RWPE2 (cell line): Measurements from ENCODE around the gene KCNG3.

Experiments used
- ATAC-seq: fragments of 200-7000 bp; cut with Tn5 transposase; 3 replicates; pipeline ENCODE4 v1.9.1; 2021; ENCODE audit warnings: low read depth
- DNase-seq: peaks from one replicate; pipeline ENCODE4 v3.0.0-alpha.2; 2020; ENCODE audit warnings: low spot score
- H3K27ac ChIP-seq: fragments of 450-650 bp; 2 replicates; pipeline ENCODE4 v1.5.1; 2017; ENCODE audit warnings: mild to moderate bottlenecking; ENCODE audit not compliant: poor library complexity, severe bottlenecking
- H3K27me3 ChIP-seq: fragments of 250-450 bp; sonication (Bioruptor Pico); 2 replicates; pipeline ENCODE4 v1.5.1; 2021; ENCODE audit warnings: mild to moderate bottlenecking, moderate library complexity; ENCODE audit not compliant: insufficient read depth, poor library complexity, severe bottlenecking
- H3K36me3 ChIP-seq: fragments of 250-450 bp; sonication (Bioruptor Pico); 2 replicates; pipeline ENCODE4 v1.5.1; 2020; ENCODE audit warnings: low read depth, mild to moderate bottlenecking, moderate library complexity
- H3K4me1 ChIP-seq: fragments of 250-450 bp; sonication (Bioruptor Pico); 2 replicates; pipeline ENCODE4 v1.5.1; 2021; ENCODE audit warnings: mild to moderate bottlenecking, moderate library complexity; ENCODE audit not compliant: insufficient read depth, poor library complexity, severe bottlenecking
- H3K4me3 ChIP-seq: fragments of 250-450 bp; sonication (Bioruptor Pico); 2 replicates; pipeline ENCODE4 v1.5.1; 2021; ENCODE audit warnings: mild to moderate bottlenecking, moderate library complexity; ENCODE audit not compliant: severe bottlenecking
- H3K9me3 ChIP-seq: fragments of 250-450 bp; sonication (Bioruptor Pico); 2 replicates; pipeline ENCODE4 v1.5.1; 2021; ENCODE audit warnings: mild to moderate bottlenecking, moderate library complexity; ENCODE audit not compliant: severe bottlenecking
- TF ChIP-seq, protein P1 (sequence below): fragments of 450-650 bp; IDR thresholded peaks from one replicate; pipeline ENCODE4 v1.5.1; 2017; ENCODE audit warnings: mild to moderate bottlenecking, moderate library complexity; ENCODE audit not compliant: poor library complexity, severe bottlenecking

The KCNG3 gene

DNA sequence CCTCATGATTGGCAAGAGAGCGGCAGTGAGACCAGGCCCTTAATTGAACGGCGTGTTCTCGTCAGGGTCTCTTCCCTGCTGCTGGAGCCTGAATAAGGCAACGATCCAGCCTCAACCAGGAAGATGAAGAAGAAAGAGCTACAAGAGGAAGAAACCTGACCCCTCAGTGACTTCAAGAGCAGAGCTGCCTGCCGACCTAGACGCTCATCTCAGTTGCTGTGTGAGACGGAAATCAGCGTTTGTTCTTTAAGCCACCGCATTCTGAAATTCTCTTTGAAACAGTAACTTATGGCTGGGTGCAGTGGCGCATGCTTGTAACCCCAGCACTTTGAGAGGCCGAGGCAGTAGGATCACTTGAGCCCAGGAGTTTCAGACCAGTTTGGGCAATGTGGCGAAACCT lies 29.6 kb upstream of the KCNG3 start:
- no peaks in the 10 kb centered on the region for H3K36me3 ChIP-seq
- DNase-seq = no peak
- H3K27ac ChIP-seq = no peak overlapping the region
- no peaks in the 10 kb centered on the region for H3K9me3 ChIP-seq
- H3K4me1 ChIP-seq = no peaks in the 10 kb centered on the region
- H3K4me3 ChIP-seq = no peak overlapping the region
- ATAC-seq = no peak
- no peaks in the 10 kb centered on the region for H3K27me3 ChIP-seq
- TF ChIP-seq, protein P1, sequence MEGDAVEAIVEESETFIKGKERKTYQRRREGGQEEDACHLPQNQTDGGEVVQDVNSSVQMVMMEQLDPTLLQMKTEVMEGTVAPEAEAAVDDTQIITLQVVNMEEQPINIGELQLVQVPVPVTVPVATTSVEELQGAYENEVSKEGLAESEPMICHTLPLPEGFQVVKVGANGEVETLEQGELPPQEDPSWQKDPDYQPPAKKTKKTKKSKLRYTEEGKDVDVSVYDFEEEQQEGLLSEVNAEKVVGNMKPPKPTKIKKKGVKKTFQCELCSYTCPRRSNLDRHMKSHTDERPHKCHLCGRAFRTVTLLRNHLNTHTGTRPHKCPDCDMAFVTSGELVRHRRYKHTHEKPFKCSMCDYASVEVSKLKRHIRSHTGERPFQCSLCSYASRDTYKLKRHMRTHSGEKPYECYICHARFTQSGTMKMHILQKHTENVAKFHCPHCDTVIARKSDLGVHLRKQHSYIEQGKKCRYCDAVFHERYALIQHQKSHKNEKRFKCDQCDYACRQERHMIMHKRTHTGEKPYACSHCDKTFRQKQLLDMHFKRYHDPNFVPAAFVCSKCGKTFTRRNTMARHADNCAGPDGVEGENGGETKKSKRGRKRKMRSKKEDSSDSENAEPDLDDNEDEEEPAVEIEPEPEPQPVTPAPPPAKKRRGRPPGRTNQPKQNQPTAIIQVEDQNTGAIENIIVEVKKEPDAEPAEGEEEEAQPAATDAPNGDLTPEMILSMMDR = no peak

DNA sequence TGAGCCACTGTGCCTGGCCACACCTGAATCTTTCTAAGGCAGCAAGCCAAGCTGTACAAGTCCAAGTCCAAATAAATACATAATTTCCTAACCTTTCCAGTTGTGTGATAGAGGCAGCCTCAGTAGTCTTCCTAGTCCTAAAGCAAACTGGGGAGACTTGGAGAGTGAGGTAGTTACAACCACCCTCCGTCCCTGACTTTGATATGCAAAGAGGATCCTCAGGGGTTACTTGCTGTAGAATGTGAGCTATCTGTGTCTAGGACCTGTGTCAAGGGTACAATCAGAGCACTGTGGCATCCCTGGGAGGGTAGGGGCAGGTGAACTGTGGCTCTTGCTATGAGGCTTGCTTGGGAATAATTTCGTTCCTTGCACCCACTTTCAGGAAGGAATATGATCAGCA lies 28.3 kb upstream of the KCNG3 start:
- Histone ChIP-seq H3K4me1 (no peaks in the 10 kb centered on the region), H3K9me3 (no peaks in the 10 kb centered on the region), H3K27ac (no peak overlapping the region), H3K27me3 (no peaks in the 10 kb centered on the region), H3K4me3 (no peak overlapping the region), H3K36me3 (no peaks in the 10 kb centered on the region)
- ATAC-seq = no peak
- DNase-seq = no peak
- TF ChIP-seq, protein P1 = no peak

DNA sequence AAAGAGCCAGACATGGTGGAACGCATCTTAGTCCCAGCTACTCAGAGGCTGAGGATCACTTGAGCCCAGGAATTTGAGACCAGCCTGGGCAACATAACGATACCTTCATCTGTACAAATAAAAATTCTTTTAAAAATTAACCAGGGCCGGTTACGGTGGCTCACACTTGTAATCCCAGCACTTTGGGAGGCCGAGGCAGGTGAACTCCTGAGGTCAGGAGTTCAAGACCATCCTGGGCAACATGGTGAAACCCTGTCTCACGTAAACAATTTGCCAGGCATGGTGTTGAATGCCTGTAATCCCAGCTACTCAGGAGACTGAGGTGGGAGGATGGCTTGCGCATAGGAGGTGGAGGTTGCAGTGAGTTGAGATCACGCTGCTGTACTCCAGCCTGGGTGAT lies 25.8 kb upstream of the KCNG3 start:
- H3K4me1 ChIP-seq = no peaks in the 10 kb centered on the region
- H3K4me3 ChIP-seq = no peak overlapping the region
- ATAC-seq (no peak), DNase-seq (no peak)
- H3K27me3 ChIP-seq = no peaks in the 10 kb centered on the region
- no peaks in the 10 kb centered on the region for H3K36me3 ChIP-seq
- TF ChIP-seq, protein P1 = no peak
- H3K9me3 ChIP-seq = no peaks in the 10 kb centered on the region
- no peak overlapping the region for H3K27ac ChIP-seq

DNA sequence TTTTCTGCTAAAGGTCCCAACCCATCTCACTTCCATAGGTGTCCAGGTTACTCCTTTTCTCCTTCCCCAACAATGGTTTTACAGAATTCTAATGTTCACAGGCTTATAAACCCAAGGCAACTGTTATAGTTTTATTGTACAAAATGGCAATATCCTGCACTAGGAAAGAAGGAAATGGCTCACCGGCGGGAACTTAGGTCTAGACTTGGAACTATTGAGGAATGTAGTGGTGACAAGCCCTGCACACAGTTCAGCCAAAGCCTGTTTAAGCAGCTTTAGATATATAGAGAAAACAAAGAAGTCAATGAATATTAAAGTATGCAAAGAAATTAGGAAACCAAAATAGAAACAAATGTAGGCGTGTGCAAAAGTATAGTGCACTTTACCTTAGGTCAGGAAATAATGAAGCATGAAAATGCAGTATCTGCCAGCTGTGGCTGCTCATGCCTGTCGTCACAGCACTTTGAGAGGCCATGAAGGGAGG lies 22.7 kb upstream of the KCNG3 start:
- DNase-seq (no peak), ATAC-seq (no peak)
- Histone ChIP-seq H3K9me3 (no peaks in the 10 kb centered on the region), H3K36me3 (no peaks in the 10 kb centered on the region), H3K4me3 (no peak overlapping the region), H3K27me3 (no peaks in the 10 kb centered on the region), H3K27ac (no peak overlapping the region), H3K4me1 (no peaks in the 10 kb centered on the region)
- TF ChIP-seq, protein P1 = no peak

DNA sequence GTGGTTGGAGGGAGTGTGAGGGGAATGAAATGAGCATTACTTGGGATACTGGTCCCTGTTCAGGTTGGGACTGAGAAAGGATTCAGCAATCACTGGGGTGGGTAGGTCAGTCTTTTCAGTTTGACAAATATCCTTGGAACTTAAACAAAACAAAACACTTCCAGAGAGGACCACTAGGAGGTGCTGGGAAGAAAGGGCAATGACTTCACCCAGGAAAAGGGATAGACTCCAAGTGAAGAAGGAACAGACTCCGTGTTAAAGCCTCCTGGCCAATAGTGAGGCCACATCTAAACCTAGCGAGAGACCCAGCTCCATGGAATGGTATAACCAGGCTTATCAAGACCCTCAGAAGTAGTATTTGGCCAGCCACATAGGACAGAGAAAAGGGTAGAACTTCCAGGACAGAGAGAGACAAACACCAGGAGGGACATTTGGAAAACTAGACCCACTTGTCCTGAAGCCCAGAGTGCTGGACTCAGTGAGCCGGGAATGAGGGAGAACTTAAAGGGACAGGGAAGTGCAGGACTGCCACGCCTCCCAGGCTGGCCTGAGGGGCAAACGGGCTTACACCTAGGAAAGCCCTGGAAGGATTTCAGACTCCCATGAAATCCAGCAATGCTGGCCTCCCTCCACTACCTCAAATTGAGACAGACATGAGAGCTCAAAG lies 19.6 kb upstream of the KCNG3 start:
- DNase-seq (no peak), ATAC-seq (no peak; the same call in 2 of the 3 replicates)
- TF ChIP-seq, protein P1 = peak; percentile 32
- H3K27me3 ChIP-seq = no peaks in the 10 kb centered on the region
- H3K9me3 ChIP-seq = no peaks in the 10 kb centered on the region
- no peak overlapping the region for H3K27ac ChIP-seq
- no peak overlapping the region for H3K4me3 ChIP-seq
- no peaks in the 10 kb centered on the region for H3K4me1 ChIP-seq
- H3K36me3 ChIP-seq = no peaks in the 10 kb centered on the region
